GM23248 (cell line): ENCODE measurements around the gene PKLR. TPM values are rescaled to one million over a fixed set of nuclear protein-coding genes. Genes with fewer than 3 reads are reported as not detected.

Experiments used
- DNase-seq: peaks from one replicate; pipeline ENCODE4 v3.0.0-alpha.2; 2015
- H2AFZ ChIP-seq: fragments of 200-600 bp; sonication (generic); 2 replicates; pipeline ENCODE4 v1.6.1; 2016; ENCODE audit warnings: antibody characterized with exemption
- H3F3A ChIP-seq: fragments of 200-600 bp; sonication (generic); 2 replicates; pipeline ENCODE4 v1.6.1; 2016; ENCODE audit warnings: mild to moderate bottlenecking, antibody characterized with exemption, mixed run types; ENCODE audit not compliant: insufficient read depth
- H3K27ac ChIP-seq: fragments of 200-600 bp; sonication (generic); 2 replicates; pipeline ENCODE4 v1.5.1; 2016; ENCODE audit warnings: mild to moderate bottlenecking
- H3K27me3 ChIP-seq: fragments of 200-600 bp; sonication (generic); replicated peaks from 2 replicates; pipeline ENCODE4 v1.6.1; 2016; ENCODE audit warnings: mild to moderate bottlenecking; ENCODE audit not compliant: insufficient read depth
- H3K36me3 ChIP-seq: fragments of 200-600 bp; sonication (generic); 2 replicates; pipeline ENCODE4 v1.6.1; 2016; ENCODE audit warnings: low read depth, mild to moderate bottlenecking
- H3K4me1 ChIP-seq: fragments of 200-600 bp; sonication (generic); 2 replicates; pipeline ENCODE4 v1.6.1; 2016; ENCODE audit warnings: mild to moderate bottlenecking; ENCODE audit not compliant: insufficient read depth
- H3K4me2 ChIP-seq: fragments of 200-600 bp; sonication (generic); one replicate; pipeline ENCODE4 v1.6.1; 2016; ENCODE audit warnings: mild to moderate bottlenecking; ENCODE audit not compliant: unreplicated experiment
- H3K4me3 ChIP-seq: fragments of 200-600 bp; sonication (generic); 2 replicates; pipeline ENCODE4 v1.5.1; 2016; ENCODE audit warnings: mild to moderate bottlenecking
- H3K79me2 ChIP-seq: fragments of 200-600 bp; sonication (generic); 2 replicates; pipeline ENCODE4 v1.6.1; 2016; ENCODE audit warnings: mild to moderate bottlenecking; ENCODE audit not compliant: insufficient read depth
- H3K9ac ChIP-seq: fragments of 200-600 bp; sonication (generic); 2 replicates; pipeline ENCODE4 v1.6.1; 2016; ENCODE audit warnings: mild to moderate bottlenecking
- H3K9me2 ChIP-seq: fragments of 200-600 bp; sonication (generic); 2 replicates; pipeline ENCODE4 v1.6.1; 2016; ENCODE audit warnings: mixed run types, mild to moderate bottlenecking, moderate library complexity; ENCODE audit not compliant: insufficient read depth
- H3K9me3 ChIP-seq: fragments of 200-600 bp; sonication (generic); one replicate; pipeline ENCODE4 v1.6.1; 2017; ENCODE audit warnings: low read depth
- H4K20me1 ChIP-seq: fragments of 200-600 bp; sonication (generic); 2 replicates; pipeline ENCODE4 v1.6.0; 2016; ENCODE audit not compliant: insufficient read depth
- EZH2 ChIP-seq: fragments of 200-600 bp; sonication (generic); IDR thresholded peaks from 2 replicates; pipeline ENCODE4 v1.6.1; 2018; ENCODE audit warnings: antibody characterized with exemption, mild to moderate bottlenecking; ENCODE audit not compliant: insufficient read depth, poor library complexity, severe bottlenecking
- EZH2phosphoT487 ChIP-seq: fragments of 200-600 bp; sonication (generic); IDR thresholded peaks from 2 replicates; pipeline ENCODE4 v1.6.1; 2018; ENCODE audit warnings: antibody characterized with exemption, moderate library complexity, mild to moderate bottlenecking, low read depth; ENCODE audit not compliant: insufficient read depth
- WGBS, 2 experiments: methylation state at CpG; one replicate each; pipeline ENCODE4 v1.1.6; 2015 to 2017; ENCODE audit warnings: low lambda C conversion rate in 2 of 2, low coverage in 1 of 2; ENCODE audit errors: missing lambda C conversion rate in 2 of 2; 5-methylcytosine and 5-hydroxymethylcytosine counted together
- in situ Hi-C: fragments of 300-500 bp; cut with MboI; formaldehyde crosslinking; loops from 2 replicates; pipeline ENCODE4 v1.15.0; 2020
- polyA plus RNA-seq: library from polyadenylated mRNA; unstranded; fragments of >200 nt; fragmentation: Nextera tagmentation; extraction: Ambion mirVana; gene quantifications from 2 replicates; pipeline ENCODE4 v1.2.1, GENCODE V29; 2016
- total RNA-seq: library from RNA; depleted of rRNA; stranded (reverse); fragments of >200 nt; shearing (Covaris generic); gene quantifications from 2 replicates; pipeline ENCODE4 v1.2.3, GENCODE V29; 2014

The PKLR gene
- total and polyA plus RNA-seq, 2 experiments from 2014 or later, result not detected

DNA sequence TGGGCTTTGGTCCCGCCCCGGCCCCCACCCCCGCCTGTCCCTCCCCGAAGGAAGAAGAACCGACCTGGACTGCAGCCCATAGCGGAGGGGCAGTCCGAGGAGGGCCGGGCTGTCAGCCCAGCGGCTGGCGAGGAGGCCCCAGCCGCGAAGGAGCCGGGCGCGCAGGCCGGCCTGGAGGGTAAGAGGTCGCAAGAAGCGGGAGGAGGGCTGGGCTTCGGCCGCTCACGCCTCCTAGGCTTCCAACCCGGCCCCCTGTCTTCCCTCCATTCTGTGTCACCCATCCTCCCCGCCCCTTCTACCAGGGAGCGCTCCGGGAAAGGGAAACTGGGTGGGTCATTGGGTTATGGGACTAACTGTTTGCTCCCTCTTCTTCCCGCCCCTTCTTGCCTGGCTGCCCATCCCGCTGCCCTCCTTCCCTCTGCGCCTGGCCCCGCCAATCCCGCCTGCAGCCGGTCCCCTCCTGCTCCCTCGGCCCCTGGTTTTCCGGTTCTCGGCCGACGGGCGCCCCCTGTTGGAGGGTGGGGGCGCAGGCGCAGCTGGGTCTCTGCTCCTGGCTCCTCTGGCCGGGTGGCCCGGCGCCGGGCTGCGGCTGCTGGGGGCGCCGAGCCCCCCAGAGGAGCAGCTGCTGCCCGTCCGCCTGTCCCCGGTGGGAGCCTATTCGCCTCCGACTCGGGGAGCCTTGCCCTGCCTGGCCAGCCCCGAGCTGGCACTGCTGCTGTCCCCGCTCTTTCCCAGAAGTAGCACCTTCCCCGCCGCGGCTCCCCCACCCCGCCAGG lies 21.9 kb upstream of the PKLR start:
- Histone ChIP-seq H3F3A (peaks cover 8% of the 10 kb centered on the region), H3K9me2 (no peaks in the 10 kb centered on the region), H3K79me2 (peaks cover 43% of the 10 kb centered on the region), H3K4me3 (peak overlapping the region; percentile 89), H3K27me3 (no peaks in the 10 kb centered on the region), H3K4me2 (peak overlapping the region; percentile 99), H4K20me1 (no peaks in the 10 kb centered on the region), H2AFZ (peak overlapping the region; percentile 86), H3K4me1 (peaks cover 12% of the 10 kb centered on the region), H3K36me3 (peaks cover 4% of the 10 kb centered on the region; the same call in 1 of the 2 replicates), H3K9ac (peak overlapping the region; percentile 83), H3K27ac (peak overlapping the region; percentile 76), H3K9me3 (no peaks in the 10 kb centered on the region)
- no peak for TF ChIP-seq EZH2phosphoT487
- TF ChIP-seq EZH2, result no peak
- DNase-seq, result peak; percentile 96
- in situ Hi-C loops, result no loop called here
- 1% methylated on average over 36 to 57 of the region's 58 CpGs for WGBS, 2 experiments

DNA sequence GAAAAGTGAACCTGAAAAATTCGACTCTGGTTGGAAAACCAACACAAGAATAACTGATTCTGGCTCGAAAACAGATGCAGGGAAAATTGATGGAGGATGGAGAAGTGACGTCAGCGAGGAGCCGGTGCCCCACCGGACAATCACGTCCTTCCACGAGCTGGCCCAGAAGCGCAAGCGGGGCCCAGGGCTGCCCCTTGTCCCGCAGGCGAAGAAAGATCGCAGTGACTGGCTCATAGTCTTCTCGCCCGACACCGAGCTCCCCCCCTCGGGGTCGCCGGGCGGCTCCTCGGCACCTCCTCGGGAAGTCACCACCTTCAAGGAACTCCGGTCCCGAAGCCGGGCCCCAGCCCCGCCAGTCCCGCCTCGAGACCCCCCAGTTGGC lies 21.3 kb upstream of the PKLR start:
- peaks cover 37% of the 10 kb centered on the region for H3K79me2 ChIP-seq
- no peaks in the 10 kb centered on the region for H3K9me2 ChIP-seq
- H3K27me3 ChIP-seq, result no peaks in the 10 kb centered on the region
- TF ChIP-seq EZH2 (no peak), EZH2phosphoT487 (no peak)
- peak overlapping the region; percentile 83 for H3K9ac ChIP-seq
- peak; percentile 70 for DNase-seq
- peak overlapping the region; percentile 99 for H3K4me2 ChIP-seq
- peaks cover 12% of the 10 kb centered on the region for H3K4me1 ChIP-seq
- peak overlapping the region; percentile 89 for H3K4me3 ChIP-seq
- no peak overlapping the region; the same call in 1 of the 2 replicates for H2AFZ ChIP-seq
- peak overlapping the region; percentile 76 for H3K27ac ChIP-seq
- H4K20me1 ChIP-seq, result no peaks in the 10 kb centered on the region
- in situ Hi-C loops, result no loop called here
- peaks cover 8% of the 10 kb centered on the region for H3F3A ChIP-seq
- no peaks in the 10 kb centered on the region for H3K9me3 ChIP-seq
- 1 to 3% methylated on average over 24 to 27 of the region's 28 CpGs for WGBS, 2 experiments
- peaks cover 4% of the 10 kb centered on the region; the same call in 1 of the 2 replicates for H3K36me3 ChIP-seq

GRCh38 chr1:155321639-155322503 lies 20.6 kb upstream of the PKLR start:
- H3K27me3 ChIP-seq, result no peaks in the 10 kb centered on the region
- 28 to 30% methylated on average over 27 of the region's 27 CpGs for WGBS, 2 experiments
- peaks cover 1% of the 10 kb centered on the region; the same call in 1 of the 2 replicates for H3K36me3 ChIP-seq
- no peaks in the 10 kb centered on the region for H3K9me3 ChIP-seq
- peak; percentile 32 for DNase-seq
- H3K4me2 ChIP-seq, result peak overlapping the region; percentile 99
- peaks cover 8% of the 10 kb centered on the region for H3F3A ChIP-seq
- H3K4me3 ChIP-seq, result peak overlapping the region; percentile 89
- peak overlapping the region; percentile 83 for H3K9ac ChIP-seq
- peaks cover 12% of the 10 kb centered on the region for H3K4me1 ChIP-seq
- H4K20me1 ChIP-seq, result no peaks in the 10 kb centered on the region
- H2AFZ ChIP-seq, result no peak overlapping the region
- H3K9me2 ChIP-seq, result no peaks in the 10 kb centered on the region
- no peak for TF ChIP-seq EZH2
- no peak for TF ChIP-seq EZH2phosphoT487
- peak overlapping the region; percentile 76; the same call in 1 of the 2 replicates for H3K27ac ChIP-seq
- H3K79me2 ChIP-seq, result peaks cover 30% of the 10 kb centered on the region
- in situ Hi-C loops, result no loop called here

DNA sequence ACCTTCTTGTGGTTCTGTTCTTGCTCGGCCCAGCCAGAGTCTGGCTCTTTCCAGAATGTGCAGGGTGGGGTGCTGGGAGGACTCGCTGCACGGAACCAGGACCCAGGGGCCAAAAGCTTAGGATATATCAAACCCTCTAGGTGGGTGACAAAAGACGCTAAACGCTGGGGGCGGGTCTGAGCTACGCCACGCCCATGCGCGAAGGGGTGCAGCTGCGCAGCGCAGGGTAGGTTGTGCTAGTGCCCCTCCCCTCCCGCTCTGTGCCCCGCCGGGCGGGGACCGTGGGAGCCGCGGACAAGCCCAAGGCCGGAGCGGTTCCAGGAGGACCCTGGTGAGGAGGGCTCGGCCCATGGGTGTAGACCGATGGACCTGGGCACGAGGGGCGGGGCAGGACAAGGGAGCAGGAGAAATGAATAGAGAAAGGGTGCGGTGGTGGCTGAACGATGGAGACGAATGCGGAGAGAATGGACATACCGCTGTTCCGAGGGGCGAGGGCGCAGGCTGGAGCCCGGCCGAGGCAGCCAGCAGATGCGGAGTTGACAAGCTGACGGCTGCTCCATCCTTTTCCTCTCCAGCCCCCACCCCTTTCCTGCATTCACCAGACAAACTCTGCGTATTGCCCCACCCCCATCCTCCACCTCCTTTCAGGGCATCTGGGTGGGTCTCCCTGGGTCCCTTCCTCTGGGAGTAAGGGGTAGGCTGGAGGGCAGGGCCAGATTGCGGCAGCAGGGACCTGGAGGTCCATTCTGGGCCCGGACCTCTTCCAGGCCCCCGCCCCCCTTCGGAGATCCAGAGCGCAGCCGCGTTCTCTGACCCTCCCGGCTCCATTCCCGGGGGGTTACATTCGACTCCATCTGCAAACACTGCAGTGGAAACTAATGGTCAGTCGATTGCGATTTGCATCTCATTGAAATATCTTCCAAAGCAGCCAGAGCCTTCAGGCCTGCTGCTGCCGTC lies 19.7 kb upstream of the PKLR start, which contains the start of gene RUSC1:
Gene RUSC1, plus strand, starts transcription at position 234 of the 957 bp plus-strand sequence. CDS start 880 bp downstream, outside the sequence.
- DNase-seq, result peak; percentile 83
- Histone ChIP-seq H3K4me2 (peak within 1 kb of the TSS; percentile 99), H3K36me3 (no peaks in the 10 kb centered on the region), H3K79me2 (peaks cover 24% of the 10 kb centered on the region), H3K4me3 (peak within 1 kb of the TSS; percentile 89), H3K27me3 (no peaks in the 10 kb centered on the region), H3K27ac (peak within 1 kb of the TSS; percentile 9; the same call in 1 of the 2 replicates), H4K20me1 (no peaks in the 10 kb centered on the region), H3K9me3 (no peaks in the 10 kb centered on the region), H3K9me2 (no peaks in the 10 kb centered on the region), H3K9ac (peak within 1 kb of the TSS; percentile 83), H3F3A (peaks cover 8% of the 10 kb centered on the region), H2AFZ (peak within 1 kb of the TSS; percentile 75), H3K4me1 (peaks cover 12% of the 10 kb centered on the region)
- 5% methylated on average over 50 to 51 of the region's 51 CpGs for WGBS, 2 experiments
- TF ChIP-seq EZH2phosphoT487, result no peak
- no peak for TF ChIP-seq EZH2
- in situ Hi-C loops, result no loop called here
